Subcutaneous adipose tissue (tissue), 4 donors: Measurements from ENCODE around the gene CACNA1A. TPM values are rescaled to one million over a fixed set of nuclear protein-coding genes. Genes with fewer than 3 reads are reported as not detected.

ENCODE experiments used
- total RNA-seq, 4 donors: library from RNA; depleted of rRNA; stranded (reverse); fragments of >200 nt; gene quantifications; one replicate each; pipeline ENCODE4 v1.1.0, GENCODE V29; 2016
- TF ChIP-seq, protein P1 (sequence below): fragments of 450-650 bp; IDR thresholded peaks from one replicate; pipeline ENCODE4 v1.5.1; 2016; ENCODE audit warnings: low read depth, mild to moderate bottlenecking, control low read depth, antibody characterized with exemption, moderate library complexity

Gene CACNA1A
- total RNA-seq, 4 donors from 2014 or later = 0.44 to 3.9 (median 1.2) TPM

- TF ChIP-seq, protein P1, sequence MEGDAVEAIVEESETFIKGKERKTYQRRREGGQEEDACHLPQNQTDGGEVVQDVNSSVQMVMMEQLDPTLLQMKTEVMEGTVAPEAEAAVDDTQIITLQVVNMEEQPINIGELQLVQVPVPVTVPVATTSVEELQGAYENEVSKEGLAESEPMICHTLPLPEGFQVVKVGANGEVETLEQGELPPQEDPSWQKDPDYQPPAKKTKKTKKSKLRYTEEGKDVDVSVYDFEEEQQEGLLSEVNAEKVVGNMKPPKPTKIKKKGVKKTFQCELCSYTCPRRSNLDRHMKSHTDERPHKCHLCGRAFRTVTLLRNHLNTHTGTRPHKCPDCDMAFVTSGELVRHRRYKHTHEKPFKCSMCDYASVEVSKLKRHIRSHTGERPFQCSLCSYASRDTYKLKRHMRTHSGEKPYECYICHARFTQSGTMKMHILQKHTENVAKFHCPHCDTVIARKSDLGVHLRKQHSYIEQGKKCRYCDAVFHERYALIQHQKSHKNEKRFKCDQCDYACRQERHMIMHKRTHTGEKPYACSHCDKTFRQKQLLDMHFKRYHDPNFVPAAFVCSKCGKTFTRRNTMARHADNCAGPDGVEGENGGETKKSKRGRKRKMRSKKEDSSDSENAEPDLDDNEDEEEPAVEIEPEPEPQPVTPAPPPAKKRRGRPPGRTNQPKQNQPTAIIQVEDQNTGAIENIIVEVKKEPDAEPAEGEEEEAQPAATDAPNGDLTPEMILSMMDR = no peak
Measured at GRCh38 chr19:13313875-13314274, 192.4 kb downstream of the CACNA1A start.

- TF ChIP-seq, protein P1 = no peak
Measured at GRCh38 chr19:13309864-13310263, 196.4 kb downstream of the CACNA1A start.

DNA sequence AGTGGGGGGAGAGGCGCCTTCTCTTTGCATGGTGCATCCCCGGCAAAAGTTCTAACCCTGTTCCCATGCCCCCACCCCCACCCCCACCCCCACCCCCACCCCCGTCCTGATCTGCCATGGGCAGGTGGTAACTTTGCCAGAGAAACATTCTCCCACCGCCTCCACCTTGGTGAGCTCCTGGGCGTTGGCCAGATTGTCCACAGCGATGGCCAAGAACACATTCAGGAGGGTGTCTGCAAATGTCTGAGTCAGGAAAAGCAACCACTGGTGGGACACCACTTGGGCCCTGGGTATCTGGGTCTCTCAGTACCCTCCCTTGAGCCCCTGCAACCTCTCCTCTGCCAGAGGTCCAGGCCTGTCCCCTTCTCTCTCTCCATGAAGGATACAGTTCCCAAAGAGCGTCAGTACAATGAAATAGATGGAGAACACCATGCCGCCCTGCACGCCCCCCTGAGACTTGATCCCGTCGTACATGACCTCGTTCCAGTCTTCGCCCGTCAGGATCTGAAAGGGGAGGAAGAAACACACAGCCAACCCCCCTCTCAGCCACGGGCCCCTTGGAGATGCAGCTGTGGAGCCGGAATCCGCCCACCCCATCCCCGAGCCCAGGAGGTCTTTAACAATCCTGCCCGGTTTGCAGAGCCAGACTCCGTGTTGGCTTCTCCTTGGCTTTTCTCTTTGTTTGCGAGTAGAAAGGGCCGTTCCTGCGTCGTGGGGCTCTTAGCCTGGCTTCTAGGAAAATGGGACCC lies 202.7 kb downstream of the CACNA1A start:
- TF ChIP-seq, protein P1 = no peak

- TF ChIP-seq, protein P1 = no peak
Measured at GRCh38 chr19:13302526-13303270, 203.6 kb downstream of the CACNA1A start.

- TF ChIP-seq, protein P1 = no peak
Measured at GRCh38 chr19:13301627-13302334, 204.5 kb downstream of the CACNA1A start.

GRCh38 chr19:13300421-13301030 lies 205.8 kb downstream of the CACNA1A start:
- TF ChIP-seq, protein P1 = no peak
